ENCODE results near the gene IFI44.
A peak's percentile ranks its signal among the peaks of the same experiment; 100 is the strongest.

Gene IFI44

DNA sequence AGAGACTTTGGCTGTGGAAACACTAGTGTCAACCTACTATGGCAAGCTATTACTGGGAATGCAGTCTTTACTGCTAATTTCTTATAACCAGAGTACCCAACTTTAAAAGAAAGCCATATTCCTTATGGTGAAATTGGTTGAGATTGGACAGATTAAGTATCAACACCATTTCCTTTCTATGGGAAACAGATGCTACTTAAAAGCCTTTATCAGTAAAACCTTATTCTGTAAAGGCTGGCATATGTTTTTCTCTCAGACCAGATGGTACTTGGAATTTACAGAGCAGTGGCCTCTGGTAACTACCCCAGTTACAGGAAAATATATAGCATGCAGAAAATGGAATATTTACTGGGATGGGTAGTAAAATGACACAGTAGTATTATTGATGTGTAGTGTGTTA, 18.8 kb downstream of the IFI44 start:
- TF ChIP-seq ZFP3 (CRISPR knock-in tag; IDR thresholded peaks at IDR 0.05) (no peak), ISL1 (CRISPR knock-in tag; IDR thresholded peaks at IDR 0.05) (peak; percentile 16; the same call in 1 of the 2 replicates), TCF4 (CRISPR knock-in tag; IDR thresholded peaks at IDR 0.05; ENCODE audit: borderline replicate concordance) (peak; percentile 95), ZNF70 (CRISPR knock-in tag; IDR thresholded peaks at IDR 0.05) (peak; percentile 52; the same call in 1 of the 2 replicates)
- TF ChIP-seq, protein P1, sequence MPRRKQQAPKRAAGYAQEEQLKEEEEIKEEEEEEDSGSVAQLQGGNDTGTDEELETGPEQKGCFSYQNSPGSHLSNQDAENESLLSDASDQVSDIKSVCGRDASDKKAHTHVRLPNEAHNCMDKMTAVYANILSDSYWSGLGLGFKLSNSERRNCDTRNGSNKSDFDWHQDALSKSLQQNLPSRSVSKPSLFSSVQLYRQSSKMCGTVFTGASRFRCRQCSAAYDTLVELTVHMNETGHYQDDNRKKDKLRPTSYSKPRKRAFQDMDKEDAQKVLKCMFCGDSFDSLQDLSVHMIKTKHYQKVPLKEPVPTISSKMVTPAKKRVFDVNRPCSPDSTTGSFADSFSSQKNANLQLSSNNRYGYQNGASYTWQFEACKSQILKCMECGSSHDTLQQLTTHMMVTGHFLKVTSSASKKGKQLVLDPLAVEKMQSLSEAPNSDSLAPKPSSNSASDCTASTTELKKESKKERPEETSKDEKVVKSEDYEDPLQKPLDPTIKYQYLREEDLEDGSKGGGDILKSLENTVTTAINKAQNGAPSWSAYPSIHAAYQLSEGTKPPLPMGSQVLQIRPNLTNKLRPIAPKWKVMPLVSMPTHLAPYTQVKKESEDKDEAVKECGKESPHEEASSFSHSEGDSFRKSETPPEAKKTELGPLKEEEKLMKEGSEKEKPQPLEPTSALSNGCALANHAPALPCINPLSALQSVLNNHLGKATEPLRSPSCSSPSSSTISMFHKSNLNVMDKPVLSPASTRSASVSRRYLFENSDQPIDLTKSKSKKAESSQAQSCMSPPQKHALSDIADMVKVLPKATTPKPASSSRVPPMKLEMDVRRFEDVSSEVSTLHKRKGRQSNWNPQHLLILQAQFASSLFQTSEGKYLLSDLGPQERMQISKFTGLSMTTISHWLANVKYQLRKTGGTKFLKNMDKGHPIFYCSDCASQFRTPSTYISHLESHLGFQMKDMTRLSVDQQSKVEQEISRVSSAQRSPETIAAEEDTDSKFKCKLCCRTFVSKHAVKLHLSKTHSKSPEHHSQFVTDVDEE (CRISPR knock-in tag; IDR thresholded peaks at IDR 0.05) = peak; percentile 41; the same call in 1 of the 2 replicates
- ATAC-seq = peak; percentile 56; the same call in 2 of the 3 replicates

DNA sequence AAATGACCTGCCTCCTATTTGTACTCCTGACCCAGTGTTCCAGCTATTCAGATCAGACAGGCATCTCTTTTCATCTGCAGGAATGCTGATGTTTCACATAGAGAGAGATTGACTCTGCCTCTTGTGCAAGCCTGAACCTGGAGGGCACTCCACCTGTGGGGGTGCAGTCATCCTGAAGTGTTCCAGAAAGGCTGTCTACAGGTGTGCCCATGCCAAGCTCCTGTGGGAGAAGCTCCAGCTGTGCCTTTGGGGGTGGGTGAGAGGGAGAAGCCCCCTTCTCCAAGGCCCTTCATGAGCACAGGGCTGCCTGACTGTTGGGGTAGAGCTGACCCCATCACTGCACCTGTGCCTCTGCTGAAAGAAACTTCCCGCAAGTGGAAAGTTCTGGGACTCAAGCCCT, 22.8 kb downstream of the IFI44 start:
- TF ChIP-seq ZNF70 (CRISPR knock-in tag; IDR thresholded peaks at IDR 0.05) (no peak), ISL1 (CRISPR knock-in tag; IDR thresholded peaks at IDR 0.05) (no peak), CSDC2 (CRISPR knock-in tag; IDR thresholded peaks at IDR 0.05) (no peak), TCF4 (CRISPR knock-in tag; IDR thresholded peaks at IDR 0.05; ENCODE audit: borderline replicate concordance) (no peak), OSR1 (CRISPR knock-in tag; IDR thresholded peaks at IDR 0.05) (no peak), GLIS3 (CRISPR knock-in tag; IDR thresholded peaks at IDR 0.05) (no peak), ZC3H10 (CRISPR knock-in tag; IDR thresholded peaks at IDR 0.05) (no peak), ZFP3 (CRISPR knock-in tag; IDR thresholded peaks at IDR 0.05) (no peak), SNAI2 (CRISPR knock-in tag; IDR thresholded peaks at IDR 0.05) (no peak), ZNF565 (CRISPR knock-in tag; conservative IDR thresholded peaks at IDR 0.05; ENCODE audit: low read depth) (no peak), RARB (CRISPR knock-in tag; IDR thresholded peaks at IDR 0.05) (no peak), ZNF8 (CRISPR knock-in tag; IDR thresholded peaks at IDR 0.05) (no peak), BACH2 (CRISPR knock-in tag; IDR thresholded peaks at IDR 0.05; ENCODE audit: borderline replicate concordance) (no peak)
- TF ChIP-seq, protein P1 (CRISPR knock-in tag; IDR thresholded peaks at IDR 0.05) = no peak
- TF ChIP-seq, protein P2, sequence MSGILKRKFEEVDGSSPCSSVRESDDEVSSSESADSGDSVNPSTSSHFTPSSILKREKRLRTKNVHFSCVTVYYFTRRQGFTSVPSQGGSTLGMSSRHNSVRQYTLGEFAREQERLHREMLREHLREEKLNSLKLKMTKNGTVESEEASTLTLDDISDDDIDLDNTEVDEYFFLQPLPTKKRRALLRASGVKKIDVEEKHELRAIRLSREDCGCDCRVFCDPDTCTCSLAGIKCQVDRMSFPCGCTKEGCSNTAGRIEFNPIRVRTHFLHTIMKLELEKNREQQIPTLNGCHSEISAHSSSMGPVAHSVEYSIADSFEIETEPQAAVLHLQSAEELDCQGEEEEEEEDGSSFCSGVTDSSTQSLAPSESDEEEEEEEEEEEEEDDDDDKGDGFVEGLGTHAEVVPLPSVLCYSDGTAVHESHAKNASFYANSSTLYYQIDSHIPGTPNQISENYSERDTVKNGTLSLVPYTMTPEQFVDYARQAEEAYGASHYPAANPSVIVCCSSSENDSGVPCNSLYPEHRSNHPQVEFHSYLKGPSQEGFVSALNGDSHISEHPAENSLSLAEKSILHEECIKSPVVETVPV (CRISPR knock-in tag; IDR thresholded peaks at IDR 0.05) = no peak
- no peak for ATAC-seq

DNA sequence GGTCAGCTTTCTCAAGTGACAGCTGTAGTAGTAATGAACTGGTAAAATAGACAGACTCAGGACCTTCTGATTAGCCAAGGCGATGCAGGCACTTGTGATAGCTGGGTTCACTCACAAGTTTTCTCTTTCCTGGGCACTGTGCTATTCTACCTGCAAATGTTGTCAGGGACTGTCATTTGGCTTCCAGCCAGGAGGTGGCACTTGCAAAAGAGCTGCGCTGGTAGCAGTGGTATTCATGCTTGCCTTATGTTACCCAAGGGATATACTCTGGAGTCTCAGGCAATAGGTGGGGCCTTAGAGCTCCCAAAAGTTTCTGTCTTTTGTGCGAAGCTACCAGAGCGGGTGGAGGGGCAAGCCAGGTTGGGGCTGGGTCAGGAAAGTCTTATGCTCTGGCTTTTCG, 23.5 kb downstream of the IFI44 start:
- TF ChIP-seq BACH2 (CRISPR knock-in tag; IDR thresholded peaks at IDR 0.05; ENCODE audit: borderline replicate concordance) = no peak
- ATAC-seq = no peak

DNA sequence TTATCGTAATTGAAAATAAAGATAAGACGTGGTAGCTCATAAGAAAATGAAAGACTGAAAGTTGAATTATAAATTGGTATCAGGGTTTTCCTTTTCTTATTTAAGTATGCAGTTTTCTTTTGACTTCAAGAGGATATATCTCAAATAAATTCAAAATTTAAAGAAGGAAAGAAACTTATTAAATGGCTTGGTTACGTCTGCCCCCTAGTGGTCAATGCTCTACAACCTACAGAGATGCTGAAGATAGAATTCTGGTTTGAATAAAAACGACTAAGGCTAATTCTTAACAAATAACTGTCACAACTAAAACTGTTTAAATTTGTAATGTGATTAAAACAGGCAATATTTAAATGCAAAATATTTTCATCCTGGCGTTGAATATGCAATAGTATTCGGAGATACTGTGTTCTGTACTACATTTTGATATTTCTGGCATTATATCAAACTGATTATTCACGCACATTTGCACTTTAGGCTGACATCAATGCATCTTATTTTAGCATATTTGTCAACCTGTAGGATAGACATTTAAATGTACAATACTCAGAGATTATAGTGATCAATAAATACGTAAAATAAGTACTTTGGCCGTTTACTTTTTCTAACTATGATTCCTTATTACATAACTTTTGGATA, 26.8 kb downstream of the IFI44 start:
- peak; percentile 78 for ATAC-seq
- no peak for TF ChIP-seq ZC3H10 (CRISPR knock-in tag; IDR thresholded peaks at IDR 0.05)
- TF ChIP-seq PPARA (CRISPR knock-in tag; IDR thresholded peaks at IDR 0.05; ENCODE audit: borderline replicate concordance) = no peak
- TF ChIP-seq, protein P3, sequence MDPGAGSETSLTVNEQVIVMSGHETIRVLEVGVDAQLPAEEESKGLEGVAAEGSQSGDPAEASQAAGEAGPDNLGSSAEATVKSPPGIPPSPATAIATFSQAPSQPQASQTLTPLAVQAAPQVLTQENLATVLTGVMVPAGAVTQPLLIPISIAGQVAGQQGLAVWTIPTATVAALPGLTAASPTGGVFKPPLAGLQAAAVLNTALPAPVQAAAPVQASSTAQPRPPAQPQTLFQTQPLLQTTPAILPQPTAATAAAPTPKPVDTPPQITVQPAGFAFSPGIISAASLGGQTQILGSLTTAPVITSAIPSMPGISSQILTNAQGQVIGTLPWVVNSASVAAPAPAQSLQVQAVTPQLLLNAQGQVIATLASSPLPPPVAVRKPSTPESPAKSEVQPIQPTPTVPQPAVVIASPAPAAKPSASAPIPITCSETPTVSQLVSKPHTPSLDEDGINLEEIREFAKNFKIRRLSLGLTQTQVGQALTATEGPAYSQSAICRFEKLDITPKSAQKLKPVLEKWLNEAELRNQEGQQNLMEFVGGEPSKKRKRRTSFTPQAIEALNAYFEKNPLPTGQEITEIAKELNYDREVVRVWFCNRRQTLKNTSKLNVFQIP (CRISPR knock-in tag; IDR thresholded peaks at IDR 0.05; ENCODE audit: borderline replicate concordance, low read depth) = no peak
- no peak for TF ChIP-seq CSDC2 (CRISPR knock-in tag; IDR thresholded peaks at IDR 0.05)
- TF ChIP-seq GLIS3 (CRISPR knock-in tag; IDR thresholded peaks at IDR 0.05) = no peak
- TF ChIP-seq, protein P1 (CRISPR knock-in tag; IDR thresholded peaks at IDR 0.05) = no peak
- no peak for TF ChIP-seq ZNF565 (CRISPR knock-in tag; conservative IDR thresholded peaks at IDR 0.05; ENCODE audit: low read depth)
- TF ChIP-seq, protein P4, sequence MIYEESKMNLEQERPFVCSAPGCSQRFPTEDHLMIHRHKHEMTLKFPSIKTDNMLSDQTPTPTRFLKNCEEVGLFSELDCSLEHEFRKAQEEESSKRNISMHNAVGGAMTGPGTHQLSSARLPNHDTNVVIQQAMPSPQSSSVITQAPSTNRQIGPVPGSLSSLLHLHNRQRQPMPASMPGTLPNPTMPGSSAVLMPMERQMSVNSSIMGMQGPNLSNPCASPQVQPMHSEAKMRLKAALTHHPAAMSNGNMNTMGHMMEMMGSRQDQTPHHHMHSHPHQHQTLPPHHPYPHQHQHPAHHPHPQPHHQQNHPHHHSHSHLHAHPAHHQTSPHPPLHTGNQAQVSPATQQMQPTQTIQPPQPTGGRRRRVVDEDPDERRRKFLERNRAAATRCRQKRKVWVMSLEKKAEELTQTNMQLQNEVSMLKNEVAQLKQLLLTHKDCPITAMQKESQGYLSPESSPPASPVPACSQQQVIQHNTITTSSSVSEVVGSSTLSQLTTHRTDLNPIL (CRISPR knock-in tag; IDR thresholded peaks at IDR 0.05; ENCODE audit: low read depth) = no peak
- TF ChIP-seq RARB (CRISPR knock-in tag; IDR thresholded peaks at IDR 0.05) = no peak
- TF ChIP-seq, protein P5, sequence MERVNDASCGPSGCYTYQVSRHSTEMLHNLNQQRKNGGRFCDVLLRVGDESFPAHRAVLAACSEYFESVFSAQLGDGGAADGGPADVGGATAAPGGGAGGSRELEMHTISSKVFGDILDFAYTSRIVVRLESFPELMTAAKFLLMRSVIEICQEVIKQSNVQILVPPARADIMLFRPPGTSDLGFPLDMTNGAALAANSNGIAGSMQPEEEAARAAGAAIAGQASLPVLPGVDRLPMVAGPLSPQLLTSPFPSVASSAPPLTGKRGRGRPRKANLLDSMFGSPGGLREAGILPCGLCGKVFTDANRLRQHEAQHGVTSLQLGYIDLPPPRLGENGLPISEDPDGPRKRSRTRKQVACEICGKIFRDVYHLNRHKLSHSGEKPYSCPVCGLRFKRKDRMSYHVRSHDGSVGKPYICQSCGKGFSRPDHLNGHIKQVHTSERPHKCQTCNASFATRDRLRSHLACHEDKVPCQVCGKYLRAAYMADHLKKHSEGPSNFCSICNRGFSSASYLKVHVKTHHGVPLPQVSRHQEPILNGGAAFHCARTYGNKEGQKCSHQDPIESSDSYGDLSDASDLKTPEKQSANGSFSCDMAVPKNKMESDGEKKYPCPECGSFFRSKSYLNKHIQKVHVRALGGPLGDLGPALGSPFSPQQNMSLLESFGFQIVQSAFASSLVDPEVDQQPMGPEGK (CRISPR knock-in tag; IDR thresholded peaks at IDR 0.05; ENCODE audit: borderline replicate concordance) = no peak

Measured in SK-N-SH treated with all-trans-retinoic acid at 6 μM for 48 hours (cell line).